T follicular helper cell (primary cell): ENCODE results near the gene ACOX1.

ENCODE experiments used
- DNase-seq: peaks from one replicate; pipeline ENCODE4 v3.0.0-alpha.2; 2020; ENCODE audit warnings: low read depth

The ACOX1 gene

GRCh38 chr17:75892556-75893224 is 86.3 kb downstream of the ACOX1 start:
- DNase-seq = no peak

GRCh38 chr17:75891605-75892555 is 87.1 kb downstream of the ACOX1 start:
- no peak for DNase-seq
